Suprapubic skin (tissue), 4 donors: ENCODE measurements around the gene GBP5. TPM values are rescaled to one million over a fixed set of nuclear protein-coding genes. Genes with fewer than 3 reads are reported as not detected.
A peak's percentile ranks its signal among the peaks of the same experiment; 100 is the strongest.
"Not testable (repeated sequence)": the region's sequence is repeated elsewhere in the genome, so short reads cannot be mapped to it uniquely, and the experiment has no call there.

ENCODE experiments used
- DNase-seq, 2 donors: peaks; one replicate each; pipeline ENCODE4 v3.0.0-alpha.2; 2019; ENCODE audit warnings: low spot score in 2 of 2
- H3K27ac ChIP-seq: fragments of 200-600 bp; sonication (generic); one replicate; pipeline ENCODE4 v1.5.1; 2019
- H3K27me3 ChIP-seq: fragments of 200-600 bp; sonication (generic); one replicate; pipeline ENCODE4 v1.5.1; 2019
- H3K36me3 ChIP-seq: fragments of 200-600 bp; sonication (generic); one replicate; pipeline ENCODE4 v1.5.1; 2019
- H3K4me1 ChIP-seq: fragments of 200-600 bp; sonication (generic); one replicate; pipeline ENCODE4 v1.5.1; 2019
- H3K4me3 ChIP-seq: fragments of 200-600 bp; sonication (generic); one replicate; pipeline ENCODE4 v1.5.1; 2019; ENCODE audit warnings: mild to moderate bottlenecking
- H3K9me3 ChIP-seq: fragments of 200-600 bp; sonication (generic); one replicate; pipeline ENCODE4 v1.5.1; 2019
- CTCF ChIP-seq, 2 donors: fragments of 200-600 bp in 1 of 2; fragments of 450-650 bp in 1 of 2; sonication (generic) in 1 of 2; IDR thresholded peaks; one replicate each; pipeline ENCODE4 v1.5.1; 2016 to 2019; ENCODE audit warnings: antibody characterized with exemption in 2 of 2, mild to moderate bottlenecking in 1 of 2, moderate library complexity in 1 of 2
- EP300 ChIP-seq: sonication (generic); formaldehyde crosslinking; IDR thresholded peaks from one replicate; pipeline ENCODE4 v1.6.1; 2017; ENCODE audit warnings: antibody characterized with exemption
- POLR2A ChIP-seq, 2 donors: fragments of 450-650 bp; IDR thresholded peaks; one replicate each; pipeline ENCODE4 v1.6.1; 2017; ENCODE audit warnings: antibody characterized with exemption in 2 of 2, mild to moderate bottlenecking in 2 of 2, moderate library complexity in 2 of 2
- POLR2AphosphoS5 ChIP-seq, 3 donors: sonication (generic); formaldehyde crosslinking; IDR thresholded peaks; one replicate each; pipeline ENCODE4 v1.6.1; 2017; ENCODE audit warnings: antibody characterized with exemption in 3 of 3
- WGBS: methylation state at CpG from one replicate; pipeline ENCODE4 v1.1.5; 2018; 5-methylcytosine and 5-hydroxymethylcytosine counted together
- total RNA-seq, 4 donors: library from RNA; depleted of rRNA; stranded (reverse); fragments of >200 nt; gene quantifications; one replicate each; pipeline ENCODE4 v1.1.0, GENCODE V29; 2016

The GBP5 gene
- under 1 TPM in 3 of 4 donors, not detected in 1; 0.21 to 0.38 (median 0.32) TPM for total RNA-seq

DNA sequence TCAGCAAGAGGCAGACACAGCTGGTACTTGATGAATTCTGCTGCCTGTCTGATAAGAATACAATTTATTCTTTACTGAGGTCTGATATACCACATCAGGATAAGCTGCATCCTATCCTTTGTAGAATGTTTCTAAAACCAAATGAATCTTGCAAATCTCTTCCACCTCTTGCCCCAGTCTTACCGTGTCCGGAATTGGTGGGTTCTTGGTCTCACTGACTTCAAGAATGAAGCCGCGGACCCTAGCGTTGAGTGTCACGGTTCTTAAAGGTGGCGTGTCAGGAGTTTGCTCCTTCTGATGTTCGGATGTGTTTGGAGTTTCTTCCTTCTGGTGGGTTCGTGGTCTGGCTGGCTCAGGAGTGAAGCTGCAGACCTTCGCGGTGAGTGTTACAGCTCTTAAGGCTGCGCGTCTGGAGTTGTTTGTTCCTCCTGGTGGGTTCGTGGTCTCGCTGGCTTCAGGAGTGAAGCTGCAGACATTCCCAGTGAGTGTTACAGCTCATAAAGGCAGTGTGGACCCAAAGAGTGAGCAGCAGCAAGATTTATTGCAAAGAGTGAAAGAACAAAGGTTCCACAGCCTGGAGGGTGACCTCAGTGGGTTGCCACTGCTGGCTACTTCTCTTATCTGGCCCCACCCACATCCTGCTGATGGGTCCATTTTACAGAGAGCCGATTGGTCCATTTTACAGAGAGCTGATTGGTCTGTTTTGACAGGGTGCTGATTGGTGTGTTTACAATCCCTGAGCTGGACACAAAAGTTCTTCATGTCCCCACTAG, at the start of gene GBP5:
Gene GBP5 (minus strand): TSS at position 592 of the 773 bp plus-strand sequence. CDS start 3,305 bp downstream, outside the sequence.
- H3K27ac ChIP-seq, DNase-seq, H3K9me3 ChIP-seq, H3K27me3 ChIP-seq, H3K36me3 ChIP-seq: not testable (repeated sequence)
- H3K4me3 ChIP-seq = peak within 1 kb of the TSS; percentile 12
- H3K4me1 ChIP-seq = peaks cover 13% of the 10 kb centered on the region
- 69% methylated on average over 16 of the region's 16 CpGs for WGBS

DNA sequence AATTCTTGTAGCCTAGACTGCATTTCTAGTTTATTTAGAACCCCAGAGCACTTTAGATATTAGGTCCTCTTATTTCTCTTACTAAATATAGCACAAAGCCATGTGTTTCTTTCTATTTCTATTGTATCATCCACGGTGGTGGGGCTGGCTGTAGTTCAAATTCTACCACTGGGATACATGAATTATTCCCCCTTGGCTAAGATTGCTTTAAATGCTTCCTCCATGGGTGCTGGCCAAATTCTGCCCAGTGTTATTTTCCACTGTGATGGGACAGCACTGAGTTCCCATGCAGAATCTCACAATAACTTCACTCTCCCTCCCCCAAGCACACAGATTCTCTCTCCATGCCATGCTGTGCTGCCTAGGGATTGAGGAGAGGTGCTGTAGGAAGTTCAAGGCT, 49.7 kb upstream of the GBP5 start:
- no peak overlapping the region for H3K4me3 ChIP-seq
- no peaks in the 10 kb centered on the region for H3K9me3 ChIP-seq
- H3K4me1 ChIP-seq = no peaks in the 10 kb centered on the region
- DNase-seq = no peak
- 24% methylated on average over 1 of the region's 1 CpG for WGBS
- no peaks in the 10 kb centered on the region for H3K36me3 ChIP-seq
- no peaks in the 10 kb centered on the region for H3K27me3 ChIP-seq
- H3K27ac ChIP-seq = no peak overlapping the region
- TF ChIP-seq CTCF (IDR thresholded peaks at IDR 0.05) (no peak), EP300 (no peak), POLR2AphosphoS5 (IDR thresholded peaks at IDR 0.05) (no peak), POLR2A (IDR thresholded peaks at IDR 0.05) (no peak)

DNA sequence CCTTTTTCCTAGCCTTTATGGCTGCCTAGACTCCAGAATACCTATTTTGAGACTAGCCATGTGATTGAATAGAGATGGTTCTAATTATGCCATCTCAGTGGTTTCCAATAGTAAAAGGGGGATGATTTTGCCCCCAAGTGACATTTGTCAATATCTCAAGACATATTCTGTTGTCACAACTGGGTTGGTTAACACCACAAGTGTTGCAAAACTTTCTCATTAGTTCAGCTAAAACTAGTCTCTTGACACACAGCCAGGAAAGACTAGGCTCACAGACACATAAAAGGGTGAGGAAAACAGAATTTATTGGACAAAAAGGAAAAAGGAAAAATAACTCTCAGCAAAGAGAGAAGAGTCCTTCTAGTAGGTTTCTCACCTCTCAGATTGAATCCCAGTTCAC, 39.9 kb upstream of the GBP5 start:
- H3K27ac ChIP-seq = no peak overlapping the region
- no peaks in the 10 kb centered on the region for H3K9me3 ChIP-seq
- DNase-seq = no peak
- TF ChIP-seq POLR2AphosphoS5 (IDR thresholded peaks at IDR 0.05) = no peak
- no peak for TF ChIP-seq POLR2A (IDR thresholded peaks at IDR 0.05)
- TF ChIP-seq CTCF (IDR thresholded peaks at IDR 0.05) = no peak
- no peak for TF ChIP-seq EP300
- H3K27me3 ChIP-seq = no peaks in the 10 kb centered on the region
- no peaks in the 10 kb centered on the region for H3K36me3 ChIP-seq
- H3K4me3 ChIP-seq = no peak overlapping the region
- peaks cover 19% of the 10 kb centered on the region for H3K4me1 ChIP-seq

- no peaks in the 10 kb centered on the region for H3K27me3 ChIP-seq
- H3K36me3 ChIP-seq = no peaks in the 10 kb centered on the region
- H3K4me1 ChIP-seq = peaks cover 19% of the 10 kb centered on the region
- DNase-seq = no peak
- no peak overlapping the region for H3K4me3 ChIP-seq
- TF ChIP-seq EP300 (no peak), CTCF (IDR thresholded peaks at IDR 0.05) (no peak), POLR2AphosphoS5 (IDR thresholded peaks at IDR 0.05) (no peak), POLR2A (IDR thresholded peaks at IDR 0.05) (no peak)
- 70% methylated on average over 4 of the region's 4 CpGs for WGBS
- no peak overlapping the region for H3K27ac ChIP-seq
- no peaks in the 10 kb centered on the region for H3K9me3 ChIP-seq
Measured at GRCh38 chr1:89311757-89312156, 39.1 kb upstream of the GBP5 start.

GRCh38 chr1:89310976-89311375, 38.3 kb upstream of the GBP5 start:
- no peaks in the 10 kb centered on the region for H3K9me3 ChIP-seq
- no peak overlapping the region for H3K4me3 ChIP-seq
- no peaks in the 10 kb centered on the region for H3K27me3 ChIP-seq
- DNase-seq = no peak
- TF ChIP-seq CTCF (IDR thresholded peaks at IDR 0.05) = no peak
- TF ChIP-seq EP300 = no peak
- TF ChIP-seq POLR2AphosphoS5 (IDR thresholded peaks at IDR 0.05) = no peak
- no peak for TF ChIP-seq POLR2A (IDR thresholded peaks at IDR 0.05)
- no peak overlapping the region for H3K27ac ChIP-seq
- H3K36me3 ChIP-seq = no peaks in the 10 kb centered on the region
- peaks cover 23% of the 10 kb centered on the region for H3K4me1 ChIP-seq

- no peak for DNase-seq
- Histone ChIP-seq H3K36me3 (no peaks in the 10 kb centered on the region), H3K27me3 (no peaks in the 10 kb centered on the region), H3K27ac (no peak overlapping the region), H3K4me1 (peaks cover 23% of the 10 kb centered on the region), H3K9me3 (no peaks in the 10 kb centered on the region), H3K4me3 (no peak overlapping the region)
- TF ChIP-seq CTCF (IDR thresholded peaks at IDR 0.05) (no peak), POLR2AphosphoS5 (IDR thresholded peaks at IDR 0.05) (no peak), EP300 (no peak), POLR2A (IDR thresholded peaks at IDR 0.05) (no peak)
- WGBS = 43% methylated on average over 1 of the region's 1 CpG
Measured at GRCh38 chr1:89310505-89310904, 37.8 kb upstream of the GBP5 start.
